ENCODE results near the gene KRTAP13-2.

KRTAP13-2 gene

DNA sequence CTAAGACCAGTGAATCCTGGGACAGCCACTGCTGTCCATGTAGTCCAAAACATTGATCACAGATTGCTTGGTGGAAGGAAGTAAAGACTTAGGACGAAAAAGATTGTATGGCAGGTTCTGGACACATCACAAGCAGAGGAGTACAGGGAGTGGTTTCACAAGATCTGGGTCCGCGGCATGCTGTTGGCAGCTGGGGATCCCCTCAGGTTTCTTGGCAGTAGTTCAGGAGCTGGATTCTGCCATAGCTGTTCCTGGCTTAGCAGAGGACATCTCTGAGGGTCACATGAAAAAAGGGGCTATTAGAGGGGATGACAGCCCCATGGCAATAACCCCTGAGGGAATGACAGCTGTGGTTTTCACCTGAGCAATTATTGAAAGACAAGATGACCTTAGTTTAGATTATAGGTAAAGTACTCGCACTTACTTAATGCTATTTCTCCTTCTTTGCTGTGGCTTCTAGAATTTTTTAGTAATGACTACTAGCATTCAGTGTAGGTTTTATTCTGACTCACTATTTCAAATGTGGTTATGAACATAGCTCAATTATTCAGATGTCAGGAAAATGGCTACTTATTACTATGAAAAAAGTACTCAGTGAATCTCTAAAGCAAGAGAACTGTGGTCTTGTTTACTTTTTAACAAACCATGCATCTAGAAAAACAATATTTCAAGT is 42.7 kb downstream of the KRTAP13-2 start:
- peak; percentile 83 for ATAC-seq (ENCODE audit: low read depth)

GRCh38 chr21:30326390-30326789 is 45.7 kb downstream of the KRTAP13-2 start:
- Histone ChIP-seq H3K27me3 (ENCODE audit: insufficient read depth, poor library complexity, severe bottlenecking) (no peaks in the 10 kb centered on the region), H3K4me3 (ENCODE audit: severe bottlenecking) (no peak overlapping the region), H3K9me3 (ENCODE audit: severe bottlenecking) (no peaks in the 10 kb centered on the region), H3K4me1 (ENCODE audit: insufficient read depth, poor library complexity, severe bottlenecking) (peaks cover 3% of the 10 kb centered on the region), H3K36me3 (ENCODE audit: low read depth) (no peaks in the 10 kb centered on the region), H3K27ac (ENCODE audit: poor library complexity, severe bottlenecking) (no peak overlapping the region)
- ATAC-seq (ENCODE audit: low read depth) (no peak), DNase-seq (ENCODE audit: low spot score) (no peak)
- TF ChIP-seq CTCF (IDR thresholded peaks at IDR 0.05; ENCODE audit: poor library complexity, severe bottlenecking), result no peak

More for the DNA sequence above, 42.7 kb downstream of the KRTAP13-2 start:
- H3K27me3 ChIP-seq (ENCODE audit: insufficient read depth, poor library complexity, severe bottlenecking), result no peaks in the 10 kb centered on the region
- H3K36me3 ChIP-seq (ENCODE audit: low read depth), result no peaks in the 10 kb centered on the region
- H3K9me3 ChIP-seq (ENCODE audit: severe bottlenecking), result no peaks in the 10 kb centered on the region
- no peak overlapping the region for H3K27ac ChIP-seq (ENCODE audit: poor library complexity, severe bottlenecking)
- DNase-seq (ENCODE audit: low spot score), result no peak
- H3K4me1 ChIP-seq (ENCODE audit: insufficient read depth, poor library complexity, severe bottlenecking), result peaks cover 3% of the 10 kb centered on the region
- H3K4me3 ChIP-seq (ENCODE audit: severe bottlenecking), result no peak overlapping the region
- no peak for TF ChIP-seq CTCF (IDR thresholded peaks at IDR 0.05; ENCODE audit: poor library complexity, severe bottlenecking)
